Measurements from ENCODE around the gene DCAF4L1. TPM values are rescaled to one million over a fixed set of nuclear protein-coding genes. Genes with fewer than 3 reads are reported as not detected.

DCAF4L1 gene
- polyA plus RNA-seq, 1 donor (not counting 4 experiments of a cell fraction or from before 2014, with no cell fraction given), result 0.75 TPM

- dilution Hi-C loops (cut with MboI; ENCODE audit: extremely low pct_ligation_motif_present, low sequenced_read_pairs), result no loop called here
- no peaks in the 10 kb centered on the region for H3K9me3 ChIP-seq (ENCODE audit: control insufficient read depth, low read depth, low read length)
- DNase-seq (ENCODE audit: low read depth, low spot score), result no peak
- H3K9ac ChIP-seq (ENCODE audit: control insufficient read depth, extremely low read depth, insufficient read depth, low read length), result no peak overlapping the region
- H2AFZ ChIP-seq (ENCODE audit: control insufficient read depth, low read length), result no peak overlapping the region
- no peak for FAIRE-seq
- peaks cover 20% of the 10 kb centered on the region for H3K79me2 ChIP-seq (ENCODE audit: control insufficient read depth, insufficient read depth, low read length)
- no peak overlapping the region for H3K4me2 ChIP-seq (ENCODE audit: control insufficient read depth, extremely low read depth, insufficient read depth, low read depth, low read length)
- no peaks in the 10 kb centered on the region for H3K4me1 ChIP-seq (ENCODE audit: control insufficient read depth, extremely low read depth, insufficient read depth, low read length)
- H4K20me1 ChIP-seq (ENCODE audit: control insufficient read depth, extremely low read depth, insufficient read depth, low read length), result no peaks in the 10 kb centered on the region
- no peaks in the 10 kb centered on the region for H3K36me3 ChIP-seq (ENCODE audit: control insufficient read depth in 2 of 2, extremely low read depth in 1 of 2, insufficient read depth in 2 of 2, low read length in 2 of 2)
- no peak overlapping the region for H3K27ac ChIP-seq (ENCODE audit: control insufficient read depth, insufficient read depth, low read length)
- TF ChIP-seq CTCF (optimal IDR thresholded peaks at IDR 0.05 in 1 of 3, IDR thresholded peaks at IDR 0.05 in 1 of 3, conservative IDR thresholded peaks at IDR 0.05 in 1 of 3; ENCODE audit: extremely low read depth in 1 of 3, insufficient read depth in 2 of 3, low read length in 3 of 3) (no peak), EZH2 (IDR thresholded peaks at IDR 0.05; ENCODE audit: low read length) (no peak)
- H3K4me3 ChIP-seq (ENCODE audit: control insufficient read depth in 2 of 3, extremely low read depth in 1 of 3, insufficient read depth in 2 of 3, low read depth in 1 of 3, low read length in 3 of 3), result no peak overlapping the region
- no peaks in the 10 kb centered on the region for H3K27me3 ChIP-seq (ENCODE audit: control insufficient read depth, extremely low read depth, insufficient read depth, low read length)
- H3K9me1 ChIP-seq (ENCODE audit: control insufficient read depth, extremely low read depth, insufficient read depth, low read length), result no peaks in the 10 kb centered on the region
Measured at GRCh38 chr4:42018451-42018850, 36.9 kb downstream of the DCAF4L1 start.

Other genes with a start within 250 kb of the DCAF4L1 start
- gene PHOX2B, start 233.0 kb upstream of the DCAF4L1 start, polyA plus RNA-seq, result not detected in 3 replicates
- gene TMEM33, start 46.3 kb upstream of the DCAF4L1 start, polyA plus RNA-seq, result 72.0 to 133 TPM (median 110 TPM) in 3 replicates
- gene SLC30A9, start 8.8 kb downstream of the DCAF4L1 start, polyA plus RNA-seq, result 29.3 to 53.0 TPM (median 41.4 TPM) in 3 replicates
- gene BEND4, start 170.9 kb downstream of the DCAF4L1 start, polyA plus RNA-seq, result not detected in 3 replicates